A549 (cell line): ENCODE measurements around the gene RPN2. TPM values are rescaled to one million over a fixed set of nuclear protein-coding genes. Genes with fewer than 3 reads are reported as not detected.
A peak's percentile ranks its signal among the peaks of the same experiment; 100 is the strongest.

Experiments used
- ATAC-seq, 2 experiments: fragments of 200-7000 bp in 1 of 2; fragments of >200 bp in 1 of 2; cut with Nextera tagmentation in 1 of 2; cut with Tn5 transposase in 1 of 2; 3 replicates each; pipeline versions ENCODE4 v1.8.0 to v1.9.1; 2018 to 2020; ENCODE audit warnings: mild to moderate bottlenecking in 1 of 2, moderate library complexity in 1 of 2
- CTCF ChIA-PET: fragments of 300-600 bp; sonication (Branson Sonifier 250); formaldehyde crosslinking; extraction: SDS; loops from one replicate; lab custom pipeline; 2021; ENCODE audit warnings: antibody characterized with exemption, inconsistent platforms; lab: Yijun Ruan, JAX
- POLR2A ChIA-PET: fragments of 350-600 bp; formaldehyde crosslinking; extraction: SDS; loops from one replicate; lab custom pipeline; 2021; ENCODE audit warnings: antibody characterized with exemption, inconsistent platforms; lab: Yijun Ruan, JAX
- DNase-seq, 2 experiments: peaks; one replicate each; pipeline versions ENCODE4 v3.0.0 to v3.0.0-alpha.2; 2011 to 2016; ENCODE audit warnings: low read depth in 1 of 2, low spot score in 1 of 2
- FAIRE-seq: peaks from 2 replicates; lab custom pipeline; 2011; peaks lifted over from hg19 to GRCh38; lab: Jason Lieb, UNC
- H3K27ac ChIP-seq, 2 experiments: fragments of >200 bp; sonication (Bioruptor Twin); formaldehyde crosslinking; 3 replicates each; pipeline ENCODE4 v1.5.1; 2016 to 2017
- H3K4me1 ChIP-seq: fragments of >200 bp; sonication (Bioruptor Twin); formaldehyde crosslinking; 3 replicates; pipeline ENCODE4 v1.6.1; 2016
- H3K4me2 ChIP-seq: fragments of >200 bp; sonication (Bioruptor Twin); formaldehyde crosslinking; 3 replicates; pipeline ENCODE4 v1.6.1; 2016
- H3K4me3 ChIP-seq: fragments of >200 bp; sonication (Bioruptor Twin); formaldehyde crosslinking; 3 replicates; pipeline ENCODE4 v1.5.1; 2016
- H3K9me3 ChIP-seq: fragments of >200 bp; sonication (Bioruptor Twin); formaldehyde crosslinking; 3 replicates; pipeline ENCODE4 v1.6.1; 2016
- CEBPB ChIP-seq, 2 experiments: fragments of >200 bp in 1 of 2; sonication (Bioruptor Twin) in 1 of 2; formaldehyde crosslinking in 1 of 2; IDR thresholded peaks; 2 replicates each; pipeline ENCODE4 v1.6.1; 2012 to 2016
- E2F6 ChIP-seq: IDR thresholded peaks from 2 replicates; pipeline ENCODE4 v1.6.1; 2012; ENCODE audit warnings: low read depth, borderline replicate concordance
- ESRRA ChIP-seq: fragments of 150-350 bp; IDR thresholded peaks from 2 replicates; pipeline ENCODE4 v1.6.1; 2014; ENCODE audit warnings: mild to moderate bottlenecking, low read length, borderline replicate concordance
- FOSL2 ChIP-seq, 2 experiments: fragments of 450-650 bp in 1 of 2; fragments of >200 bp in 1 of 2; sonication (Bioruptor Twin) in 1 of 2; formaldehyde crosslinking; IDR thresholded peaks; 2 replicates each; pipeline versions ENCODE4 v1.5.0 to v1.6.1; 2016 to 2020; ENCODE audit warnings: mild to moderate bottlenecking in 1 of 2, moderate library complexity in 1 of 2
- GATA3 ChIP-seq: IDR thresholded peaks from 2 replicates; pipeline ENCODE4 v1.6.1; 2012; ENCODE audit warnings: borderline replicate concordance
- HDAC2 ChIP-seq: fragments of 200-600 bp; sonication (generic); IDR thresholded peaks from 2 replicates; pipeline ENCODE4 v1.6.1; 2016
- HMGXB4 ChIP-seq: fragments of 250-450 bp; sonication (Bioruptor Pico); IDR thresholded peaks from 2 replicates; pipeline ENCODE4 v1.5.0; 2021; ENCODE audit warnings: mild to moderate bottlenecking, moderate library complexity, borderline replicate concordance
- MAFK ChIP-seq: fragments of 450-650 bp; IDR thresholded peaks from 2 replicates; pipeline ENCODE4 v1.6.1; 2014; ENCODE audit not compliant: partially characterized antibody
- MAZ ChIP-seq: fragments of 150-350 bp; IDR thresholded peaks from 2 replicates; pipeline ENCODE4 v1.6.1; 2014; ENCODE audit warnings: antibody characterized with exemption, low read depth, low read length, borderline replicate concordance
- MYC ChIP-seq: IDR thresholded peaks from 2 replicates; pipeline ENCODE4 v1.6.1; 2012; ENCODE audit warnings: mild to moderate bottlenecking, inconsistent platforms, low read length, improper control_type of control experiment, borderline replicate concordance
- NPAS2 ChIP-seq: fragments of 250-450 bp; sonication (Bioruptor Pico); IDR thresholded peaks from 2 replicates; pipeline ENCODE4 v1.8.0; 2022; ENCODE audit warnings: mild to moderate bottlenecking, moderate library complexity, borderline replicate concordance
- NR3C1 ChIP-seq: fragments of >200 bp; sonication (Bioruptor Twin); formaldehyde crosslinking; IDR thresholded peaks from 3 replicates; pipeline ENCODE4 v1.6.1; 2017
- PBX3 ChIP-seq: IDR thresholded peaks from 2 replicates; pipeline ENCODE4 v1.6.1; 2012
- RAD21 ChIP-seq, 2 experiments: fragments of >200 bp in 1 of 2; sonication (Bioruptor Twin) in 1 of 2; formaldehyde crosslinking in 1 of 2; IDR thresholded peaks in 1 of 2; conservative IDR thresholded peaks in 1 of 2; 2 replicates in 1 of 2; 3 replicates in 1 of 2; pipeline ENCODE4 v1.6.1; 2012 to 2018; ENCODE audit warnings: inconsistent platforms in 1 of 2
- RFX5 ChIP-seq: fragments of 450-650 bp; IDR thresholded peaks from 2 replicates; pipeline ENCODE4 v1.7.1; 2014; ENCODE audit warnings: antibody characterized with exemption, mild to moderate bottlenecking, moderate library complexity
- RNF2 ChIP-seq: fragments of 200-600 bp; sonication (generic); IDR thresholded peaks from 2 replicates; pipeline ENCODE4 v1.6.1; 2016; ENCODE audit warnings: low read depth, mild to moderate bottlenecking, antibody characterized with exemption, moderate library complexity, borderline replicate concordance
- TFCP2L1 ChIP-seq: fragments of 250-450 bp; sonication (Bioruptor Pico); IDR thresholded peaks from 2 replicates; pipeline ENCODE4 v1.5.0; 2021; ENCODE audit warnings: mild to moderate bottlenecking
- TP53 ChIP-seq: fragments of 250-450 bp; sonication (Bioruptor Pico); IDR thresholded peaks from 2 replicates; pipeline ENCODE4 v1.5.0; 2021; ENCODE audit warnings: mild to moderate bottlenecking, moderate library complexity
- USF2 ChIP-seq: fragments of 450-650 bp; IDR thresholded peaks from 2 replicates; pipeline ENCODE4 v1.6.1; 2014; ENCODE audit warnings: antibody characterized with exemption
- ZFP36 ChIP-seq: fragments of 450-650 bp; IDR thresholded peaks from 2 replicates; pipeline ENCODE4 v1.6.1; 2014; ENCODE audit warnings: borderline replicate concordance; ENCODE audit not compliant: partially characterized antibody
- WGBS: methylation state at CpG from one replicate; pipeline ENCODE4 v1.1.6; 2017; ENCODE audit errors: missing lambda C conversion rate; 5-methylcytosine and 5-hydroxymethylcytosine counted together
- polyA plus RNA-seq, 4 experiments: library from polyadenylated mRNA; depleted of rRNA in 3 of 4; stranded (reverse); fragments of >200 nt; fragmentation: RNase III in 1 of 4; extraction: RNeasy Plus Mini Kit Qiagen cat#74134 plus additional on column Dnase treatment in 1 of 4; gene quantifications; 2 replicates in 3 of 4; 3 replicates in 1 of 4; pipeline ENCODE4 v1.2.3, GENCODE V29; 2011 to 2017

RPN2 gene
- polyA plus RNA-seq, 2 of the 4 experiments (the other 2 are of a cell fraction) = 282 to 391 TPM

GRCh38 chr20:37202267-37202943, 23.3 kb downstream of the RPN2 start (continued):
- TF ChIP-seq FOSL2 (IDR thresholded peaks at IDR 0.05) (no peak), FOSL2 (CRISPR knock-in tag; IDR thresholded peaks at IDR 0.05) (peak; percentile 80), PBX3 (no peak), MYC (no peak), CEBPB (IDR thresholded peaks at IDR 0.05) (peak in 1 of 2 experiments; percentile 41; a peak in 1 of 4 replicates), TFCP2L1 (CRISPR knock-in tag) (no peak), MAFK (no peak), ZFP36 (no peak), USF2 (no peak), RNF2 (no peak), TP53 (CRISPR knock-in tag) (no peak), GATA3 (no peak), RAD21 (conservative IDR thresholded peaks at IDR 0.05 in 1 of 2, IDR thresholded peaks at IDR 0.05 in 1 of 2) (peak; percentile 28 to 33), RFX5 (no peak), E2F6 (no peak), HDAC2 (no peak)
- TF ChIP-seq, all 56 proteins: peak for 5

- WGBS = 86% methylated on average over 3 of the region's 3 CpGs
- ChIA-PET CTCF (interaction anchor here (1.4 to 13.7 kb wide), 3 partner anchors 11 to 330 kb away, joined by 4 to 105 read pairs (median 14); no protein-coding TSS in a partner anchor), POLR2A (no interaction called here)
- Histone ChIP-seq H3K4me2 (no peak overlapping the region), H3K4me1 (peaks cover 7% of the 10 kb centered on the region; the same call in 2 of the 3 replicates), H3K27ac (no peak overlapping the region), H3K9me3 (no peaks in the 10 kb centered on the region), H3K4me3 (no peak overlapping the region)
- TF ChIP-seq ESRRA (no peak), RFX5 (no peak), HDAC2 (no peak), NPAS2 (CRISPR knock-in tag) (no peak), MAZ (no peak), USF2 (no peak), NR3C1 (no peak), HMGXB4 (CRISPR knock-in tag) (no peak)
- no peak for DNase-seq
- no peak for ATAC-seq
- no peak for FAIRE-seq
Measured at GRCh38 chr20:37204056-37204455, 24.9 kb downstream of the RPN2 start.
